HPDE6-E6E7 (cell line): ENCODE data around the gene DLGAP1.

ENCODE experiments used
- DNase-seq: peaks from one replicate; pipeline ENCODE4 v3.0.0; 2011; ENCODE audit warnings: missing footprints; ENCODE audit errors: extremely low spot score

The DLGAP1 gene

DNA sequence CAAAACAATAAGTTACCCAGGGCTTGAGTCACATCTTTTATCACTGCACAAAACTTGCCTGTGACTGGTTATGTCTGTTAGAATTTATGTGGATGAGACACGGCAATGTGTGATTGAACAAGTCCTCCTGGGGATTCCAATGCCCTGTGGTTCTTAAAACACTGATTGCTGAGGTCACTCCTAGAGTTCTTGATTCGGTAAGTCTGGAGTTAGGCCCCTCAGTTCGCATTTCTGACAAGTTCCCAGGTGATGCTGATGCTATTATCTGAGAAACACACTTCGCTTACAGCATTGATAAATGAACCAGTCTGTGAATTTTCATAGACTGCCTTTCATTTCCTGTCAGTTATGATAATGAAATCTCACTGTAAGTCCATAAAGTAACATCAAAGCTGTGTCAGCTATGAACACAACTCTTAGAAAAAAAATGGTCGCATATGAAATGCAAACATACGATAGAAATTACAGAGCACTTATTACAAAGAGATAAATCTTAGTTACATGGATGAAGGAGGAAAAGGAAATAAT lies 214.0 kb downstream of the DLGAP1 start:
- no peak for DNase-seq

DNA sequence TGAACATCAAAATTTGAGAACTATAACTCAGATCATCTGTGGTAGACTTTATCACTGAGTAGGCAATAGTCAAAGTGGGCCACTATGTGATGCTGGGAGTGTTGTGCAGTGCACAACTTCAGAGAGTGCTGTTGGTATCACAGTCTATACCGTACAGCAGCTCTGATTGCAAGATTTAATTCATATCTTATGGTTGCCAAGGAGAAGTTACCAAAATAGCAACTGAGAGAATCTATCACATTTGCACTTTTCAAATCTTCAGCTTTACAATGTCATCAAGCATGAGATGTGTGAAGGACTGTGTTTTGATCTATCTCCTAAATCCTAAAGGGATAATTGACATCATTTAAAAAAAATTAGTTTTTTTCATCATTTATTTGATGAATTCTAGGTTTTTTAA lies 216.1 kb downstream of the DLGAP1 start:
- no peak for DNase-seq

DNA sequence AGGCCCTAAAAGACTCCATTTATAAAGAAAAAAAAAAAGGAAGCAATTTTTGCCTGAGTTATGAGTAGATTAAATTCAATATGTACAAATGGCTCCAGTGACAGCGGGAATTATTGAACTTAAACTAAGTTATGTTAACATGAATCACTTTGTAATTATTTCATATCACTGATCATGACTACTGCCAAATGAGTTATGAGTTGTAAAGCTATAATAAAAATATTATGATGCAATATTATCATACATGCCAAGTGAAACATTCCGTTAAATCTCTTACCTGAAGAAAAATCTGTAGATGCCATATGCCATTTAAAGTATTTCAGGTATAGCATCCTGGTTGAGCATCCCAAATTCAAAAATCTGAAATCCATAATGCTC lies 217.5 kb downstream of the DLGAP1 start:
- DNase-seq, result no peak

DNA sequence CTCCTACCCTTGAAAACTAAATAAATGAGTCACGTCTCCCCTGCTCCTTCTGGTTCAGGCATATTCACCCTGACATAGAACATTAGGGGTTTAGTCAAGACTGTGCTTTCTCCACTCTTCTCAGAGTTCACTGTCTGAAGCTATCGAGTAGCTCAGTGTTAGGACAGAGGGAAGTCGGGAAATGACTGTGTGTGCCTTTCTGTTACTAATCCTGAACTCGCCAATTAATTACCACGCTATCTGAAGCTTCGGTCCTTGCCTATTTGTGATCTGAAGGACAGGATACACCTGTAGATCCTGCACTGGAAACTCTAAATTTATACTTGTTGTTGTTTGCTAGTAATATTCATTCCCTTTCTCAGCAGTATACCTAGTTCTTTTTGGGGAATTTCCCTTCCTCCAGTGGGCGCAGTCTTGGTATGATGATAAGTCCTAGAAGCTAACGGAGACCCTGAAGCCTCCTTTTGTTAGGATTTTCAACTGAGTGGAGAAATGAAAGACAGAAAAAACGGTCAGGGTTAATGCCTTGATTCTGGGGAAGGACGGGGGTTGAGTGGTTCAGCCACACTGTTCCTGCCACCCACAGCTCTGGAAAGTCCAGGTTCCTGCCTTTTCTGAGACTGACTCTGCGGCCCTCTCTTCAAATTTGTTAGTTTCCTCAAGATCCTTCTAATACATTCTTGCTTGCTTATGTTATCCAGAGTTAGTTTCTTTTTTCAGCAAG lies 218.0 kb downstream of the DLGAP1 start:
- no peak for DNase-seq

DNA sequence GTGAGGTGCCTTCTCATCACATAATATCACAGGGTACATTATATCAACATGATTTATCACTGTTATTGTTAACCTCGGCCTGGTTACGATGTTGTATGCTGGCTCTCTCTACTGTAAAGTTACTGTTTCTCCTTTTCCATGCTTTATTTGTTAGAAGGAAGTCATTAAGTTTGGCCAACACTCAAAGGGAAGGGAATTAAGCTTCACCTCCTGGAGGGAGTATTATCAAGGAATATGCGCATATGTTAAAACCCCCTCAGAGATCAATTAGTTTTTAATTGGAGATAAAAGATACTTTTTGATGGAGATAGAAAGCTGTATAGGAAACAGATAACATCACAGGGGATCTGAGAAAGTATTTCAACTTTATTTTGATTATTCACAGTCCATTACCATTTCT lies 221.6 kb downstream of the DLGAP1 start:
- no peak for DNase-seq

DNA sequence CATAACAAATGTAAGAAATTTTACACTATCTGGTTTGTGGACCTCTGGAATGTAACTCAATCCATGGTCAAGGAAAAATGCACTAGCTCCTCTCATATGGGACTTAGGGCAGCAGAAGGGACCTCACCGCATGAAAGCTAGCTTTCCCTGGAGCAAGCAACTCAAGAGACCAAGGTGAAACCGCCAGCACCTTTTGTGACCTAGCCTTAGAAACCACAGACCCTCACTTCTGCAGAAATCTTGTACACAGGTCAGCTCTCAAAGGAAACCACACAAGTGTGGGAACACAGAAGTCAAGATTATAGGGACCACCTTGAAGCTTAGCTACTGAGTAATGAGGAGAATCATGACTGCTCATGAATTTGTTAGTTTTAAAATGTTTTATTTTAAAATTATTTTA lies 222.5 kb downstream of the DLGAP1 start:
- DNase-seq, result no peak

DNA sequence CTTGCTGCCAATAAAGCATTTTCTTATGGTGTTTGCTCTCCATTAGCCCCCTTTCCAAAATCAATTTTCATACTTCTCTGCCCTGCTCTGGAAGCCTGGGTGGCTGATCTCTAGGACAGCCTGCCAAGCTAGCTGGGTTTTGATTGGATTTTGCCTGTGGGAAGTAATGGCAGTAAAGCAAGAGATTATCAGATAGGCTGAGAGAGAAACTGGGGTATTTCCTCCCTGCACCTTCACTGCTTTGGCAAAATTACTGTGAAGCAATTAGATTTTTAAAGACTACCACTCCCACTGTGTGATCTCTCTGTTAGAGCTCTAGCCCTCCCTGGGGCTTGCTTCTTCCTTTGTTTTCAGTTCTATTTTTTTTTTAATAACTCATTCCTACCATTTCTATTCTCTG lies 223.8 kb downstream of the DLGAP1 start:
- DNase-seq, result no peak

DNA sequence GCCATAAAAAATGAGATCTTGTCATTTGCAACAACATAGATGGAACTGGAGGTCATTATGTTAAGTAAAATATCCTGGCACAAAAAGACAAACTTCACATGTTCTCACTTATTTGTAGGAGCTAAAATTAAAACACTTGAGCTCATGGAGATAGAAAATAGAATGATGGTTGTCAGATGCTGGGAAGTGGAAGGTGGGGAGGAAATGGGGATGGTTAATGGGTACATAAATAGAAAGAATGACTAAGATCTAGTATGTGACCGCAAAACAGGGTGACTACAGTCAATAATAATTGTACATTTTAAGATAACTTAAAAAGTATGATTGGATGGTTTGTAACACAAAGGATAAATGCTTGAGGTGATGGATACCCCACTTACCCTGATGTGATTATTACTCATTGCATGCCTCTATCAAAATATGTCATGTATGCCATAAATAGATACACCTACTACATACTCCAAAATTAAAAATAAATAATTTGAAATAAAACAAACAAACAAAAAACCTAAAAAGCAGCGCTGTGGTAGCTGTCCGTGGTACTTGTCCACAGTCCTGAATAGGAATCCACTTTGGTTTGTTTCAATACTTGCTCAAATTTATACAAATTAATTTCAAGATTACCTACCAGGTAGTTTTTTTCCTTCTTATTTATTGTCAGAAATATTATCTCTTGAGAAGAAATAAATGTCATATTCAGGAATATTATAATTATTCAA lies 224.5 kb downstream of the DLGAP1 start:
- DNase-seq, result no peak

DNA sequence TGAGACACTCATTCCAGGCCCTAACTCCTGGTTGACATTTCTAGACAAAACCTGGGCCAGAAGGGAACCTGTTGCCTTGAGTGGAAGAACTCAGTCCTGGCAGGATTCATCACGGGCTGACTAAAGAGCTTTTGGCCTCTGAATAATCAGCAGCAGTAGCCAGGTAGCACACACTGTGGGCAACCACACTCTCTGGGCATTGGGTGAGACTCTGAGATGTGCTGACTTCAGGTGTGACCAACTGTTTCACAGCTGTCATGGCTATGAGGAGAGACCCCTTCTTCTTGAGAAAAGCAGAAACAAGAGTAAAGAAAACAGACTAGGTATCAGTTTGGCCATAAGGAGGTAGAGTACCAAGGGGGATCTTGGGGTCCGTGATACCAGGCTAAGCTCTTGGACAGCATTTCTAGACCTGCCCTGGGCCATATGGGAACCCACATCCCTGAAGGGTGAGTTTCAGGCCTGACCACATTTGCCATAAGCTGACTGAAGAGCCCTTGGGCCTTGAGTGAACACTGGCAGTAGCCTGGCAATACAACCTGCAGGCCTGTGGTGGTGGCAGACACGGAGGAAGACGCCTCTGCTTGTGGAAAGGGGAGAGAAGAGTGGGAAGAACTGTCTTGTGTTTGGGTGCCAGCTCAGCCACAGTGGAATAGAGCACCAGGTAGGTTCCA lies 230.9 kb downstream of the DLGAP1 start:
- DNase-seq, result no peak

DNA sequence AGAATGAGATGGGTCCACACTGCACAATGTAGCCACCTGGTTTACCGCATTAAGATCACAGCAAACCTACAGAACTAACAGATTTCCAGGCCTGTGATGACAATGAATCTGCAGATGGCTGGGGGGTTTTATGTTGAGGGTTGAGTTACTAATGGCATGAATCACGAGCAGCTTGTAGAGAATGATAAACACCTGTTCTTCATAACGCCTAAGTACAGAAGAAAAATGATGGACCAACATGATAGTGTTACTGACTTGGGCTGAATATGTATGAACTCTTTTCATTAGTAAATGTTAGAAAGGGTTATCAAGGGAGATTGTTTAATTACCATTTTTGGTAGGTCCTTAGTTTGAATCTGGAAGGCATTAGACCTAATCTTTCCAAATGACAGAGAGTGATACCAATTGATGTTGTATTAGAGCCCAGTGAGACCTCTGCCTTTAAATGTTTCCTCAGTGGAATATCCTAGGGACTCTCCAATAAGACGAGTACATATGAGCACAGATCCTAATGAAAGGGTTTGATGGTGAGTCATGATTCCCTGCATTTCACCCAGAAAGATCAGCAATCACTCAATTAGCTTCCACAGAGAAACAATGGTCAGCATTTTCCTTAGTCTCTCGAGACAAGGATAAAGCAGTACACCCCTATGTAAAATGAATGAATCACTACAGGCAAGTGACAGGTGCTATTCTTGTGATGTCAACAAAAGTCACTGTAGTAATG lies 243.8 kb downstream of the DLGAP1 start:
- DNase-seq, result no peak

DNA sequence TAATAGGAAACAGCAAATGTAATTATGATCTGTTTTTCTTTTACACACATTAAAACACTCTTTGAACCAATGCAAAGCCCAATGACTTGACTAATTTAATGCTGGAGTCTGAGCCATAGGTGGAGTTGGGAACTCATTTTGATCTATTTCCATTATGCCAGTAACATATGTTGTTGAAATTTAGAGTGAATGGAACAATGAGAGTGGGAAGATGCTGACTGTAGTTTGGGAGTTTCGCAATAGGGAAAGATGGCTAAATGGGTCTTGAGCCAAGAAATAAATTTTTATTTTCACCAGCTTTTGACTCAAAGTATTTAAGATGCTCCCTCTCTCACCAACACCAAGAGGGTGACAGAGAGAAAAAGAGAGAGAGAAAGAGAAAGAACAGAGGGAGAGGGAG lies 246.7 kb downstream of the DLGAP1 start:
- DNase-seq, result no peak

DNA sequence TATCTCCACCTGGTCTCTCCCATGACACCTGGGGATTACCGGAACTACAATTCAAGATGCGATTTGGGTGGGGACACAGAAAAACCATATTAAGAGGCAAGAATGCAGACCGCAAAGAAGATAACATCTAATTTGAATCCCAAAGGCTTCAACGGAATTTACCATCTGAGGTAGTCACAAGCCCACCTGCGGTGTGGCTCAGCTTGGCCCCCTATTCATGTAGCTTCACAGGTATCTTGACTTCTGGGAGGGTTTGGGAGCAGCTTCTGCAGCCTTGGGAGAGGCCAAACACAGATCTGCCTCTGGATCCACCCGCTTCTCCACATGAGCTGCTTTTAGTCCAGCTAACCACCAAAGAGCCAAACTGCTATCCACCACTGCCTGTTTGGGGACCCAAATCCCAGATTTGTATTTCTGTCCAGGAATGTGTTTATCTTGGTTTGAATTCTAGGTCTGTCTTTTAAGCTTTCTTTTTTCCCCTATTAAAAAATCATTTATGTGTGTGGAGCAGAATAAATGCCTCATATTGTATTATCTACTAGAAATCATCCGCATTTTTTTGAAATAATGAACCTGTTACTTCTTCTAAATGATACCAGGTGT lies 247.6 kb downstream of the DLGAP1 start:
- no peak for DNase-seq

DNA sequence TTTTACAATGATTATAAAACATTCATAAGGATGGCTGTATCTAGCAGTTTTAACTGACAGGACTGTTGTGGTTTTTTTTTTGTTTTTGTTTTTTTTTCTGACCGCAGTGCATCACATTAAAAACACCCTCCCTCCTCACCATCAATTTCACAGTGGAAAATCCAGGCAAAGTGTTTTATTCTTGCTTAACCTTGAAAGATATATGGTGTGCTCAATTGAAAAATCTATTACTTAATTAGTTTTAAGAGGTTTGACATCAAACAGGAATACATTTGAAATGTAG lies 250.7 kb downstream of the DLGAP1 start:
- no peak for DNase-seq

DNA sequence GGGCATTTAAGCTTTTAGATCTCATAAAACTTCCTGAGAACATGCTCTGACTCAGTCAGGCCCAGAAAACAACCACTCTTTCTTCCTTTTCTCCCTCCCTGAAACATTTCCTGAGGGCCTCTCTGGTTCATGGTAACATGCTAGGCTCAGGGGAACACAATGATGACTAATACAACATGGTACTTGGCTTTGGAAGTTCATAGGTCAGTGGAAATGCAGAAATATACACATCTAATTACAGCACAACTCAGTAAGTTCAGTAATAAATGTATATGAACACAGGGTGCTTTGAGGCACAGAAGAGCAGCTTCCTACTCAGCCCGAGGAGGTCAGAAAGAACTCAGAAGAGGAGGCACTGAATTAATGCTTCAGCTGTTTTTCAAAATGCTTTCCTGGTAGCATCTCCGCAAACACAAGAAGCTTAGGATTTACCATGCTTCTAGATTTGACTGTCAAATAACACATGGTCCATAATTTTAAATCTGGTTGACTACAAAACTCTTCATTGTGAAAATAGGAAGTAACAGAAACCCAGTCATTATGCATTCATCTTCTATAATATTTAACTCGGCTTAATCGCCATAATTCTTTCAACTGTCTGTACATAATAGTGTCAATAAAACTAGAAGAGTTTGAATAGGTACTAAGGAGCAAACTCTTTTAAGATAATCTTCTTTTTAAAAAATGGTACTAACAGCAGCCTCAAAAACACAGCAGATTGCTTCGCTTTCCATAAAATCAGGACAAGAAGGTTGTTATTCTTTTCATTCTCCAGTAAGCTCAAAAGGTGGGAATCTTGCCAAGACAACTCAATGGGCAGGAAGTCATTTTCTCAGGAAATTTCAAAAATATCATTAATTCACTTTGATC lies 251.3 kb downstream of the DLGAP1 start:
- DNase-seq, result no peak

DNA sequence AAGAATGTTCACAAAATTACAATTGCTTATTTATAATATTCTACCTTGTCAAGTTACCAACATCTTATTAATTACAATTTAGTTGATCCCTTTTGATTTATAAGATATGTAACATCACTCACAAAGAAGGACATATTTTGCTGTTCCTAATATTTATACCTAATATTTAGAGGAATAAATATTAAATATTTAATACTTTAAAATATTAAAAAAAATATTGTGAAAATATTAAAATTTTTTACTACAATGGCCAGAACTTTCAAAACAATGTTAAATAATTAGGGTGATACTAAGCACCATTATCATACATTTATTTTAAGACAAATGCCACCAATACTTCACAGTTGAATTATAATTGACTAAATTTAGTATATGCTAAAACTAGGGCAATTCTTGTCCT lies 254.7 kb downstream of the DLGAP1 start:
- DNase-seq, result no peak

DNA sequence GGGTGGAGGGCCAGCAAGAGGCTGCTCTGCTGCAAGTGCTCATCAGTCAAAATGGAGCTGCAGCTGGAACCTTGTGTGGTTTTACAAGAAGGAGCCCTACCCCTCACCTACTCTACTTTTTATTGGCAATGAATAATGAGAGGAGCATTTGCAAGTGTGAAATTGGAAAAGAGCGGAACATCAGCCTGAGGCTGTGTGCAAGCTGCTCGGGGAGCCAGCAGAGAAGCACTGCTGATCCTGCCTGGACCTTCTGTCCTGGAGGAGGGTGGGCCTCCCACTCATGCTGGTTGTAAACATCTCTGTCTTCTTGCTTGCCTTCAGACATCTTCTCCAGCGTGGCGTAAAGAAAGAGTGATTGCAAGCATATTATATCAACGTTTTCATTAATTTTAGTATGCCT lies 256.2 kb downstream of the DLGAP1 start:
- no peak for DNase-seq

DNA sequence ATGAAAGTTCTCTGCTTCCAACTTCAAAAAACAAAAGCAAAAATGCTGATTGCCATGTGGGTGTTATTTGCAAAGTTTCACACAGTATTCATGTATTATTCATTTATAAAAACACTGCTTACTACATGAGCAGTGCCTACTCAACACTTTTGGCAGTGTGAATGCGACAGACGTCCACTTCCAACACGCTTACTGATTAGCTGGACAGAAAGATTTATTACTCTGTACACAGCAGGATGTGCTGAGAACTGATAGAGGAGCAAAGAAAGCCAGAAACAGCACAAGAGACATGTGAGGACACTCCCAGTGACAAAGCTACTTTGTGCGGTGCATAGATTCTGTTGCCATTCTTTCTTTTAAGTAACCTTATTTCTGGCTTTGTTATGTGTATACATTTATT lies 258.8 kb downstream of the DLGAP1 start:
- DNase-seq, result no peak

DNA sequence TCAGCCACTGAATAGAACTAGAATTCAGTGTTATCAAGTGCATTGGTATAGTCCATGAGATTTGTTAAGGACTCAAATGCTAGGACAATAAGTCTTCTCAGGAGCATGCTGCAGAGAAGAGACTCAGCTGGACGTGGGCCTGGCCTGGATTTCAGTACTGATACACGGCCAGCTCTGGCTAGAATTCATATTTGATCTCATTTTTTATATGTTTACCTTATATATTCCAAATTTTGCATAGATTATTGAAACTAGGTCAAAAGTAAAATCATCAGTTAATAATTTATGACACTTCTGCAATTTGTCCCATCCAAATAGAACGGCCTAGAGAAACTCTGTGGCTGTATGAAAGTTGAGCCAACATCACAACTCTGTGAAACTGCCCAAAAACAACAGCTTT lies 262.0 kb downstream of the DLGAP1 start:
- DNase-seq, result no peak

DNA sequence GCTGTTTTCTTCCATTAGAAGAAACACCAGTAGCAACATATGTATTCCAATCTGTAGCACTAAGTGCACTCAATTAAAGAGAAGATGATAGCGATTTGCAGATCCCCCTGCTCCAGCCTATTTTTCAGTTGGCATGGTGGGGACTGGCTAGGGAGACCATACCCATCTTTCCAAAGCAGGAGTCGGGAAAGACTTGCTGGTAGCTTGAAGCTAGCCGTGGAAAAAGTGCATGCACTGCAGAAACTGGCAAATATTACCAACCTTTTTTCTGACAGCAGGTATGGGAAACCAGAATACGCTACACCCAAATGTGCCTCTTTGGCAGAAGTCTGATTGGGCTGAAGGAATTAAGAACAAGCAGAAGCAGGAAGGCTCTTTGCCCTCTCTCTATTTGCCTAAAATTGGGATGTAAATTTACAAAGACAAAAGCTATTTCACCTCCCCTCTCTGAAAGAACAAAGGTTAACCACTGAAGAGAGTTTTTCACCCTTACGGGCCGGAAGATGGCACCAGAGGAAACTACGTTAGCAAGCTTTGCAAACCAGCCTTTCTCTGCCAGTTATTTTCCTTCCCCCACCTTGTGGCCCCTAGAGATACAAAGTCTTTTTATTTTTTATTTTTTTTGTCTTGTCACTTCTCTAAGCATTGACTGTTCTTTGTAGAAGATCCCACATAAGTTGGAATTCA lies 273.1 kb downstream of the DLGAP1 start:
- DNase-seq, result no peak

DNA sequence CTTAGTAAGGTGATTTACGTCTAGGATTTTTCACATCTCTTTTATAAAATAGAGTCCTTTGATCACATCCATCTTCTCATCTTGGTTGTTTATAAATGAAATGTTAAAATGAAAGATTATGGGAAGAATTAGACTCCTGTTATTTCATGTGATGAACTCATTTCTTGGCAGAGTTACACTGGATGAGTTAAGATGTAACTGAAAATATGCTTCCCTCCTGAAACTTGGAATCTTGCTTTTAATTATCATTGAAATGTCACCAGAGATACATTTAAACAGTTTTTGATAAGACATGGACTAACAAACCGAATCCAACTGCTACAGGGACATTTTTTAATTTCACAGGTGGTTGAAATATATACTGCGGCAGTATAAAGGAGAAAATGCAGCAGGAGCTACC lies 274.0 kb downstream of the DLGAP1 start:
- DNase-seq, result no peak
